Superior temporal gyrus (tissue), 1 donor: Measurements from ENCODE around the gene VCAN.
A peak's percentile ranks its signal among the peaks of the same experiment; 100 is the strongest.
"Not testable (repeated sequence)": the region's sequence is repeated elsewhere in the genome, so short reads cannot be mapped to it uniquely, and the experiment has no call there.

Source experiments
- DNase-seq: peaks from one replicate; pipeline ENCODE4 v3.0.0-alpha.2; 2016; ENCODE audit errors: extremely low spot score

VCAN gene

DNA sequence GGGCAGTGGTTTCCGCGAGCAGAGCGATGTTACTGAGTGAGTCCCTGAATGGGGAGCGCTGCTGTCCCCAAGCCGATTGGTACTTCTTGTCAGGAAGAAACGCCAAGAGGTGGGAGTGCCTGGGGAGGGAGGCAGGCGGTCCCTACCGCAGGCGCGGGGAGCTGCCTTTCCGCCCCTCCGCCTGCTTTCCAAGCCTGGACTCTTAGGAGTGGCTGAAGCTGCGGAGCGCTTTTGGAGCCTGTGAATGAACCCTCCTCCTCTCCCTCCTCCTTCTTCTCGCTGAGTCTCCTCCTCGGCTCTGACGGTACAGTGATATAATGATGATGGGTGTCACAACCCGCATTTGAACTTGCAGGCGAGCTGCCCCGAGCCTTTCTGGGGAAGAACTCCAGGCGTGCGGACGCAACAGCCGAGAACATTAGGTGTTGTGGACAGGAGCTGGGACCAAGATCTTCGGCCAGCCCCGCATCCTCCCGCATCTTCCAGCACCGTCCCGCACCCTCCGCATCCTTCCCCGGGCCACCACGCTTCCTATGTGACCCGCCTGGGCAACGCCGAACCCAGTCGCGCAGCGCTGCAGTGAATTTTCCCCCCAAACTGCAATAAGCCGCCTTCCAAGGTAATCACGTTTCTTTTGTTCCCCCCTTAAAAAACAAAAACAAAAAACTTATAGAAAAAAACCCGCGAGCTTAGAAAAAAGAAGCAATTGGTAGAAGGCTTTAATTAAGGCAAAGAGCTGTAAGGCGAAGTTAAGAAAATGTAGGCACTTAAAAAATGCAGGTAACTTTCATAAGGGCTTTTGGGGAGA lies at the start of gene VCAN:
VCAN (plus strand) TSS at position 340 of the 808 bp plus-strand sequence. CDS start 11,775 bp downstream, outside the sequence.
- DNase-seq, result no peak

DNA sequence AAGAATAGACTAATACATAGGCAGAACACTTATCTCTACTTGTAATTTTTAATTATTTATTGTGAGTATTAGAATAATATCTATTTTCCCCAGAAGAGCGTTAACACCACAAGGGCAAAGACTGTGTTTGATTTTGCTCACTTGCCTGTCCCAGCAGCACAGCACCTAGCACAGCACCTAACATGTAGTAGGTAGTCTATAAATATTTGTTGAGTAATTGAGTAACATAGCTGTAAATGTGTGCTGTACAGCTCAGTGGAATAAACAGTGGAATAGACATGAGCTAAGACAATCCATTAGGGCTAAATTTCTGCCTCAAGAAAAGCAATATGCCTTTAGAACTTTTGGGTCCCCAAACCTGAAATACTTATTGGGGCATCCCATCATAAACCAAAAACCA lies 49.3 kb upstream of the VCAN start:
- no peak for DNase-seq

DNA sequence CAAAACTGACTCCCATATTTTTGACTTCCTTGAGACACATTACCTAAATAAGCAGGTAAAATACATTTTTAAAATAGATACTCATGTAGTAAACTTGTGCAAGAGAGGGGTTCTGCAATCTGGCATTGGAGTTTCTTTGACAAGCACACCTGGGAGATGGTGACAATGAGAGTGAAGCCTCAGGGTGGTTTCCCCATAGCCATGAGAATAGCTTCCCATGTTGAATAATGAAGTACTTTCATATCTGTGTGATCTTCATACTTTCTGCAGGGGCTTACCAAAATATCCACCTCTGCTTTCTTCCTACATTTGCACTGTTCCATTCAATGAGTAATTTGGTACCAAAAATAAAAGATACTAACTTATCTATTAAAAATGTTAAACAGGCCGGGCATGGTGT lies 44.7 kb upstream of the VCAN start:
- no peak for DNase-seq

DNA sequence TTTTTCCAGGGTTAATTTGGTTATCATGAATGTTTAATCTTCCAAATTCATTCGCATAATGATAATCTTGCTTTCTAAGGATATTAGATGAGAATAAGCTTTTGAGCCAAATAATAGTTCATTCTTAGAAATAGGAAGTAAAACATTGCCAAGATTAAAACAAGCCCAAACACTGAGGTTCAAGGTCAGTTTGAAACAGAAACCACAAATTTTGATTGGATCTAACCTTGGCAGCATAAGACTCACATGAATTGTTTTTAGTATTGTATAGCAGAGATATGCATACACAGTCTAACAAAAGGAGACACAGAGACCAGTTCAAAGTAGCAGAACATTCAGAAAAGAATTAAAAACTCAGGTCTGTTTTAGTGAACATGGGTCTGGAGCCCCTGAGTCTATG lies 43.4 kb upstream of the VCAN start:
- DNase-seq, result no peak

DNA sequence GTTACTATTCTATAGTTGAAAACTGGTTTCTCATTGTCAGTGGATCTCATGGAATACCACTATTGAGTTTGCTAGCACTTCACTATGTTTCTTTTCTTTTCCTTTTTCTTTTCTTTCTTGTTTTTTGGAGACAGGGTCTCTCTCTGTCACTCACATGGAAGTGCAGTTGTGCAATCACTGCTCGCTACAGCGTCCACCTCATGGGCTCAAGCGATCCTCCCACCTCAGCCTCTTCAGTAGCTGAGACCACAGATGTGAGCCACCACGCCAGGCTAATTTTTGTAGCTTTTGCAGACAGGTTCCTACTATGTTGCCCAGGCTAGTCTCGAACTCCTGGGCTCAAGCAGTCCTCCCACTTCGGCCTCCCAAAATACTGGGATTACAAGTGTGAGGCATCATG lies 42.7 kb upstream of the VCAN start:
- no peak for DNase-seq

DNA sequence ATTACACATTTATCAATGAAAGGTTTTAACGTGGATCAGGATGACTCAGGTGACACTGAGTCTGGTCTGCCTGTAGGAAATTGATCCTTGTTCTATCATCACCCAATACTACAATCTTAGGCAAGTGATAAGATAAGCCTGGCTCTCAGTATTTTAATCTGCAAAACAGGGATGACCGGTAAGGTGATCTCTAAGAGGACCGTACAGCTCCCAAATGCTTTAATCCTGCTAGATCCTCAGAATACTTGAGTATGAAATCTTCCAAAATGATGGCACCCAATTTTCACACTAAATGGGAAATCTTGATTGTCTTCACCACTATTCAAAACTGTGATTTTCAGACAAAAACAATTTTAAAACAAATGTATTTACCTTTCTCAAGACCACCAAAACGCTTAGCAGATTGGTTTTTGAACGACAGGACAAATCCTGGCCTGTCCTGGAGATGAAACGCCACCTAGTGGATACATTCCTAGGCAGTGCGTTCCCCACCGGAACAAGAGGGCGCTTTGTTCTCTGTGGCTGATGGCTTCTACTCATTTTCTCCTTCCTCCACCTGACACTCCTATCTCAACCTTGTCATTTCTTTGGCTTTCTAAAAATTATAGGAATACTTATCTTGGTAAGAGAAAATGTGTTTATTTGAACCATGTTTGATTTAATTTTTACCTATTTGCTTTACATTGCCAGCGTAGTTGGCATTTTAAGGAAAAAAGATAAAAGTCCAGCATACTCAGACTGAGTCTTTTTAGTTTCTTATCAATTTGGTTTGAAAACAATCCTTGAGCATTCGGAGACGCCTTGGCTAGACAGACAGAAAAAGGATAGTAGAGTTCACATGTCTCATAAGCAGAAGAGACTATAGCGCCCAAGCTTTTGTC lies 41.2 kb upstream of the VCAN start:
- DNase-seq, result peak; percentile 89

DNA sequence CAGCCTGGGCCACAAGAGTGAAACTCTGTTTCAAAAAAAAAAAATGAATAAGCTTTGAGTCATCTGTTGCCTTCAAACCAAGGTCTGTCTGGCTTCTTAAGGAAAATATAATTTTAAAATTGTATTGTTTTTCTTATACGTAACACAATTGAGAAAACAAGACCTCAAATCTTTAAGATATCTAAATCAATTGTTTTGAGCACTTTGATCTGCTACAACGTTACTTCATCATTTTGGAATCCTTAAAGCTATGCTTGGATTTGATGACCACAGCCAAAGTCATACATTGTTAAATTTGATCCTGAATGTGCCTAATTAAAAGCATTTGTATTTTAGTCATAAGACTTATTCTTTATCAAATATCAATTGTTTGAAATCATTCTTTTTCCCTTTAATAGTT lies 37.7 kb upstream of the VCAN start:
- no peak for DNase-seq

DNA sequence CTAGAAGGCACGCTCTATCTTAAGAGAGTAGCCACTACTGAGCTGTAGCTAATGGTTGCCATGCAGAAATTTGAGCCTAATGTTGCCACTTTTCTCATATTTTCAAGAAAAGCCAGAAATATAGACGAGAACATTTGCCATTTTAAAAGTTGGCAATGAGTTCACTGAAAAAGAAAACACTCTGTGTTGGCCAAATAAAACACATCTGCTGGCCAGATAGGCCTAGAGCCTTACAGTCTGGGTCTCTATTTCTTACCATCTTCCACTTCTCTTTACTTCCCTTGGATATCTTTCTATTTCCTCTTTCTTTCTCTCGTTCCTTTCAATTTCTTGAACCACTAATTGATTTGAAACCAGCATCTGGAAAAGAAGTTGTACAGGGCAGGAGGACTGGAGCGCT lies 36.6 kb upstream of the VCAN start:
- no peak for DNase-seq

DNA sequence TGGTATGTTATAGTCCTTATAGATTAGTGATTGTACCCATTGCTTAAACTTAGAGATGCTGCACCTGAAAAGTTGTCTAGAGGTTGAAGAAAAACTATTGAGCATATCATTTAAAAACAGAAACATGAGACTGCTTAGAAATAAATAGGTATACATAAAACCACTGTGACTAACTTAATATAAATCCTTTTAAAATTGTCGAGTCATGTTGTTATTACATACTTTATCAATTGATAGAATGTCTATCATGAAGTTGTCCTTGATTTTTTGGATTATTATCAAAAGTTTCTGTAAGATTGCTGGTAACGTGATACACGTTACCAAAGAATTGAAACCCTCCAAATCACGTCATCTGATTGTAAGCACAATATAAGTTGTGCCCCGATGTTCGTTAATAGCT lies 35.3 kb upstream of the VCAN start:
- DNase-seq, result no peak

DNA sequence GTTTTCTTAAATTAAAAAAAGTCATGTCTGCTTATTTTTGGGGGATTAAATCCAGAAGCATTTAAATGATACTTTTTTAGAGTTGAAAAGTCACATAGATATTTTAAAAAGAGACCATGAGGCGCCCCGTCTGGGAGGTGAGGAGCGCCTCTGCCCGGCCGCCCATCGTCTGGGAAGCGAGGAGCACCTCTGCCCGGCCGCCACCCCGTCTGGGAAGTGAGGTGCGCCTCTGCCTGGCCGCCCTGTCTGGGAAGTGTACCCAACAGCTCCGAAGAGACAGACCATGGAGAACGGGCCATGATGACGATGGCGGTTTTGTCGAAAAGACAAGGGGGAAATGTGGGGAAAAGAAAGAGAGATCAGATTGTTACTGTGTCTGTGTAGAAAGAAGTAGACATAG lies 33.8 kb upstream of the VCAN start:
- DNase-seq, result not testable (repeated sequence)

DNA sequence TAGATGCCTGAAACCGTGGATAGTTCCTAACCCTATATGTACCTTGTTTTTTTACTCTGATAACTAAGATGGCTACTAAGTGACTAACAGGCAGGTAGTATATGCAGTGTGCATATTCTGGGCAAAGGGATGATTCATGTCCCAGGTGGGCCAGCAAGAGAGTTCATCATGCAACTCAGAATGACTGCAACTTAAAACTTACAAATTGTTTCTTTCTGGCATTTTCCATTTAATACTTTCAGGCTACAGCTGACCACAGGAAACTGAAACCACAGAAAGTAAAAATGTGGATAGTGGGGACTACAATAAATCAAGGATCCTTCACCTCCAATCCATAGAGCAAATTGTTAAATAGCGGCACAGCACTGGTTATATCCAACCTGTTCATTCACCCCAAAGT lies 30.7 kb upstream of the VCAN start:
- DNase-seq, result no peak

DNA sequence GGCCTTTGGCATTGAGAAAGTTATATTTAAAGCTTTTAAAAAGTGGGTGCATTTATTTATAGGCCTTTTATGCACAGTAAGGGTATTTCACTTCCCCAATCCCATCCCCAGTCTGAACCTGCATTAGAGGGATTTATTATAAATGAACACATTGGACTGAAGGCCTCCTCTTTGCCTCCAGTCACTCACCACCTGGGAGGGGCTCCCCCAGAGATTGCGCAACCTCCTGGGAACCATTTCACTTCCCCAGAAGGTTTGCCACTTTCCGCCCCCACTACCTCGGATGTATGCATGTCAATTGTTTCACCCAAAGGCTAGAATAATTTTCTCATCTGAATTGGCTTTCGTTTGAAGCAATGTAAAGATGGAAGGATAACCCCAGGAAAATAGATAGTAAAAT lies 29.8 kb upstream of the VCAN start:
- no peak for DNase-seq

DNA sequence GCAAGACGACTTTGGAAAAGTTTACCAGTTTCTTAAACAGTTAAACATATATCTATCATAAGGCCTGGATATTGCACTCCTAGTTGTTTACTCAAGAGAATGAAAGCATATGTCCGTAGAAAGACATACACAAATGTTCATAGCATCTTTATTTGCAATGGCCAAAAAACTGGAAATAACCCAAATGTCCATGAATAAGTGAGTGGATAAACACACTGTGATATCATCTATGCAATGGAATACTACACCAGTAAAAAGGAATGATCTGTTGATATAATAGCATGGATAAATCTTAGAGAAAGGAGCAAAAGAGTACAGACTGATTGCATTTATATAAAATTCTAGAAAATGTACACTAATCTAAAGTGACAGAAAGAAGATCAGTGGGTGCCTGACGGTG lies 28.0 kb upstream of the VCAN start:
- no peak for DNase-seq

DNA sequence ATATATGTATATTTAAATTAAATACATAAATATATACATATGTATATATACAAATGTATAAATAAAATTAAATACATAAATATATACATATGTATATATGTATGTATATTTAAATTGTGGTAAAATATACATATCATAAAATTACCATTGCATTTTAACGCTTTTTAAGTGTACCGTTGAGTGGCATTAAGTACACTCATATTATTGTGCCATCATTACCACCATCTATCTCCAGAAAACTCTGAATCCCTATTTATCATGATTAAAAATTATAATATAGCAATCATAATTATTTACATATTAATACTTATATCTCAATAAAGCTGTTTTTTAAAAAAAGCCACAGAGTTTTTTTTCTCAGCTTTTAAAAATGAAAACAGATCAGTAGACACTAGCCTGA lies 27.1 kb upstream of the VCAN start:
- no peak for DNase-seq

DNA sequence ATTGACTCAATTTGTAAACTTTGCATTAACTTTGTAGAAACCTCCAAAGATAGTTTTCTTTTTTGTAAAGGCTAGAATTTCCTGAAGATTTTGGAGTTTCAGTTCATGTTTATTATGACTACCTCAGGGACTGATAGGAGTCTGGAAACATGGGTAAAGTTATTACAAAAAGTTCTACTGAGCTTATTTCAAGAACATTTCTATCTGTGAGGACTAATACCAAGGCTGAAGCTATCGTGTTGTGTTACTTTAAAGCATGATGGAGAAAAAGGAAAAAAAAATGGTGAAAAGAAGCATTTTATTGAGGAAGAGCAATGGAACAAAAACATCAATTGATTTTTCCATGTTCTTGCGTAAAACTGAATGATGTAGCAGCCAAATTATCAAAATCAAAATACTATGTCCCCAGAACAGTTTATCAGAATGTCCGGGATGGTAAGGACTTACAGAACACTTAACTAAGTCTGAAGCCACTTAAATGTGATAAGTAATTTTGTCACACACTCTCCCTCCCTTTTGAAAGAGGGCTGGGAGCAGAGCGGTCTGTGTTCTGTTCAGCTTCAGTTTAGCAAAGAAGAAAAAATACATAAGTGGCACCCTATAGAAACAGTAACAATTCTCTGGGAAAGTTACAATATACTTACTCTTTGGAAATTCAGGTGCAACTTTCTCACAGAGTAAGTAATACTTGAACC lies 25.1 kb upstream of the VCAN start:
- DNase-seq, result no peak

DNA sequence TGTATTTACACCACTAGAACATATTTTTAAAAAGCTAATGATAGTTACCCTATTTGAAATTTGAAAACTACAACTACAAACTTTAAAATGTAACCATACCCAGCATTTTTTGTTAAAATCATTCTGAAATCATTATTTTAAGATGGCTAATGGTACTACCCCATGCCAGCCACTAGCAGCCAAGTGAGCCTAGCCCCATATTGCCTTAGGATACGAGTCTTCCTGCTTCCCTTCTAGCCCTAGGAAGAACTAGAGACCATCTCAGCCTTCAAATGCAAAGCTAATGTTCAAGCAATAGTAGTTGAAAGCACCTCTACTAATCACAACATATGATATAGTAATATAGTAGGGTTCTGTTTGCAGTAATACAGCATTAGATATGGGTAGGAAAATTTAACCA lies 24.0 kb upstream of the VCAN start:
- no peak for DNase-seq

DNA sequence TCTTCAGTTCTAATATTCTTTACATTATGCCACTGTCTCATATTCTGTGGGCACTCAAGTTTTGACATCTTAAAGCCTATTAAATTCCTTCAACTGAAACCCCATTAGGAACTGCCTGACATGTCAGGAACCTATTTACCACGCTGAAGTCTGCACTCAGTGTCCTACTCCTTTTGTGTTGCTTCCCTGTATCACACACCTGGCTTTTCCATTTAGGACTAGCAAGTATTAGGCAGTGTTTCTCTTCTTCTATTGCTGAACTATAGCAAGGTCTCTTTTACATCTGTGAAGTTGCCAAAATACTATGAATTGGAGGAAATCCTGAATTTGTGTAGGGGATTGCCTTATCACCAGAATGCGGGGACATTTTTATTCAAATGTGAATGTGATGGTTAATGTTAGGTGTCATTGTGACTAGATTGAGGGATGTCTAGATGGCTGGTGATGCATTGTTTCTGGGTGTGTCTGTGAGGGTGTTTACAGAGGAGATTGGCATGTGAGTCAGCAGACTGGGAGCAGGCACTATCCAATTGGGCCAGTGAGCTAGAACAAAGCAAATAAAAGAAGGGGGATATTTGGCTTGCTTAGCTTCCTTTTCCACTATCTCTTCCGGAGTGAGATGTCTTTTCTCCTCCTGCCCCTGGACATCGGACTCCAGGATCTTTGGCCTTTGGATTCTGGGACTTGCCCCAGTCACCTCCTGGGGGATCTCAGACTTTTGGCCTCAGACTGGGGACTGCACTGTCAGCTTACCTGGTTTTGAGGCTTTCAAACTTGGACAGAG lies 21.2 kb upstream of the VCAN start:
- no peak for DNase-seq

DNA sequence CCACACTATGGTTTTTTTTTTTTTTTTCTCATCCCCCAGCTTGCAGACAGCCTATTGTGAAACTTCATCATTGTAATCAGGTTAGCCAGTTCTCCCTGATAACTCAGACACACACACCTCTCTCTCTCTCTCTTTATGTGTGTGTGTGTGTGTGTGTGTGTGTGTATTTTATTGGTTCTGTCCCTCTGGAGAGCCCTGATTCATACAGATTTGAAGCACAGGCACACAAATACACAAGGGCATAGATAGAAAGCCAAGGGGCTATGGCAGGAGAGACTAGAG lies 20.6 kb upstream of the VCAN start:
- no peak for DNase-seq

DNA sequence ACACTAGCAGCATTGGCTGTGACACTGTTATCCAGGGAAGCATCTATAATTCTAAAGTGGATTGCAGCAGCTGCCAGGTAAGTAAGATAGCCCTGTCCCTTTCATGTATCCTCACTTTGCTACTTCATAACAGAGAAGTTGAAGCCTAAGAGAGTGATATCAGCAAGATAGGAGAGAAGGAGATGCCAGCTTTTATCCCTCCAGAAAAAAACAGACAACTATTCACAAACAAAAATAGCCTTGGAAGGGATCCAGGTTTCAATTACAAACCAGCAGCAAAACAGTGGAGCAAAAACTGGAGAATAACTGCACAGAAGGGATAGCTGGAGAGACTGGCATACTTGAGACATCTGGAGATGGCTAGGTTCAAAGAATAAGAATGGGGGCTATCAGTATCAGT lies 19.6 kb upstream of the VCAN start:
- no peak for DNase-seq

DNA sequence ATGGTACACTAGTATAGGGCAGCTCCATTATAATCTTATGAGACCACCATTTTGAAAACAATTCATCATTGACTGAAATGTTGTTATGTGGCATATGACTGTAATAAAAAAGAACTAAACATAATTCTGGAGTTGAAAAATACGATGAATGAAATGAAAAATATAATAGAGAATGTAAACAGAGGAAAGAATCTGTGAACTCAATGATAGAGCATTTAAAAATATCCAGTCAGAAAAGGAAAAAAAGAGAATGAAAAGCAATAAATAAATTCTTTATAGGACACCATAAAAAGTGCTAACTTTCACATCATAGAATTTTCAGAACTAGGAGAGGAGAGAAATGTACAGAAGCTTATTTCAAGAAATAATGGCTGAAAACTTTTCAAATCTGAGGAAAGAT lies 17.6 kb upstream of the VCAN start:
- DNase-seq, result no peak

DNA sequence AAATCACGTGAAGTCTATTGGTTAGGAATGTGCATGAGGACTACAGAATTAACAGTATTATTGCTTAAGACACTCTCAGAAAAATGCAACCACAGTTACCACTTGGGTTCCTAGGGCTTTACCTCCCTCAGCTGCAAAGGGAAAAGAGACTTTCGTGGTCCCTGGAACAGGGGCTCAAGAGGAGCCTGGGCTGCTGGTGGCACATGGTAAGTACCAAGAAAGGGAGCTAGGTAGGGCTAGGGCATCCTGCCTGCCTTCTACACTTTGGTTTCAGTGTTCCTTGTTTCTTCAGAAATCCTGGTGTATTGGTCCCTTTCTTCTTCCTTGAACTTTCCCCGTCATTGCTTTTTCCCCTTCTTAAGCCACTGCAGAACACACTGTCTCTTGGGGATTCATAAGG lies 7.3 kb upstream of the VCAN start:
- DNase-seq, result no peak
